BE2C (cell line): ENCODE data around the gene LRRTM2.

Experiments used
- DNase-seq: peaks from one replicate; pipeline ENCODE4 v3.0.0-alpha.2; 2020
- H3K27me3 ChIP-seq: fragments of 250-450 bp; sonication (Bioruptor Pico); 2 replicates; pipeline ENCODE4 v1.5.1; 2020; ENCODE audit warnings: mild to moderate bottlenecking
- H3K36me3 ChIP-seq: fragments of 250-450 bp; sonication (Bioruptor Pico); 2 replicates; pipeline ENCODE4 v1.5.1; 2020; ENCODE audit warnings: mild to moderate bottlenecking
- H3K4me1 ChIP-seq: fragments of 250-450 bp; sonication (Bioruptor Pico); 2 replicates; pipeline ENCODE4 v1.5.1; 2020
- H3K4me3 ChIP-seq: 2 replicates; pipeline ENCODE4 v1.5.1; 2011; ENCODE audit warnings: low read depth, low read length
- H3K9me3 ChIP-seq: fragments of 250-450 bp; sonication (Bioruptor Pico); 2 replicates; pipeline ENCODE4 v1.5.1; 2020
- TF ChIP-seq, protein P1 (sequence below): IDR thresholded peaks from 2 replicates; pipeline ENCODE4 v1.5.1; 2012; ENCODE audit warnings: mild to moderate bottlenecking, low read depth, low read length

LRRTM2 gene

DNA sequence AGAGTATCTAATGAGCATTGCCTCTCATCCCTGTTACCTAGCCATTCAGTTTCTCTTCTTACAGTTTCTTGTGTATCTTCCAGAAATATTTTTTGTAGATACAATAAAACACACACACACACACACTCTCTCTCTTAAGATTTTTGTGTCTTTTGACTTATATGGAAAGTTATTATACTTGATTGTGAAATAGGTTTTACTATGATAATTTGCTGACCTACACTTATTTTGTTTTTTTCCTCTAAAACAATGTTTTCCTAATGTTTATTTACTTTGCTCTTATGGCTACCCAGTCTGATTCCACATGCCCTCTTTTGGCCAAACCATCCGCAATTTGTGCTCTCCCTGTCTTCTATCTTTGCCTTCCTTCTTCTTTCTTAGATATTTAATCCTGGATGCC lies 25.3 kb downstream of the LRRTM2 start:
- TF ChIP-seq, protein P1, sequence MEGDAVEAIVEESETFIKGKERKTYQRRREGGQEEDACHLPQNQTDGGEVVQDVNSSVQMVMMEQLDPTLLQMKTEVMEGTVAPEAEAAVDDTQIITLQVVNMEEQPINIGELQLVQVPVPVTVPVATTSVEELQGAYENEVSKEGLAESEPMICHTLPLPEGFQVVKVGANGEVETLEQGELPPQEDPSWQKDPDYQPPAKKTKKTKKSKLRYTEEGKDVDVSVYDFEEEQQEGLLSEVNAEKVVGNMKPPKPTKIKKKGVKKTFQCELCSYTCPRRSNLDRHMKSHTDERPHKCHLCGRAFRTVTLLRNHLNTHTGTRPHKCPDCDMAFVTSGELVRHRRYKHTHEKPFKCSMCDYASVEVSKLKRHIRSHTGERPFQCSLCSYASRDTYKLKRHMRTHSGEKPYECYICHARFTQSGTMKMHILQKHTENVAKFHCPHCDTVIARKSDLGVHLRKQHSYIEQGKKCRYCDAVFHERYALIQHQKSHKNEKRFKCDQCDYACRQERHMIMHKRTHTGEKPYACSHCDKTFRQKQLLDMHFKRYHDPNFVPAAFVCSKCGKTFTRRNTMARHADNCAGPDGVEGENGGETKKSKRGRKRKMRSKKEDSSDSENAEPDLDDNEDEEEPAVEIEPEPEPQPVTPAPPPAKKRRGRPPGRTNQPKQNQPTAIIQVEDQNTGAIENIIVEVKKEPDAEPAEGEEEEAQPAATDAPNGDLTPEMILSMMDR = no peak
- no peaks in the 10 kb centered on the region; the same call in 1 of the 2 replicates for H3K9me3 ChIP-seq
- H3K4me1 ChIP-seq = peaks cover 13% of the 10 kb centered on the region
- no peaks in the 10 kb centered on the region; the same call in 1 of the 2 replicates for H3K36me3 ChIP-seq
- H3K4me3 ChIP-seq = no peak overlapping the region
- H3K27me3 ChIP-seq = no peaks in the 10 kb centered on the region
- no peak for DNase-seq

DNA sequence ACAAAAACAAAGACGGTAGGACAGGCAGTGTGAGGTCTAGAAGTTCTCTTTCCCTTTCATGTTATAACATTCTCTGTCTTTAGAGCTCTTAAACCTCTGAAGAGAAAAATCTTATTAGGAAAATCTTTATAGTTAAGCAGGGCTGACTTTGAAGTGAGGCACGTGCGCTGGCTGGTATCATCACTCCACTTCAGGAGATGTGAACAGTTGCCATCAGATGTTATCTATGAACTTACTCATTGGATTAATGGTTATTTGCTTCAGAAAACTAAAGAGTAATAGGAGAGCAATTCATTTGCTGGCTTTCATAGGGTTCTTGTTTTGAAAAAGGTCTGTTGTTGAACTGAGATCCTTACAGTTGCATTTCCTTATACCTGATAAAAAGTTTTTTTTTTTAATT lies 25.7 kb downstream of the LRRTM2 start:
- Histone ChIP-seq H3K4me1 (peaks cover 13% of the 10 kb centered on the region), H3K4me3 (no peak overlapping the region), H3K27me3 (no peaks in the 10 kb centered on the region), H3K36me3 (no peaks in the 10 kb centered on the region; the same call in 1 of the 2 replicates), H3K9me3 (no peaks in the 10 kb centered on the region; the same call in 1 of the 2 replicates)
- DNase-seq = no peak
- TF ChIP-seq, protein P1 = no peak

DNA sequence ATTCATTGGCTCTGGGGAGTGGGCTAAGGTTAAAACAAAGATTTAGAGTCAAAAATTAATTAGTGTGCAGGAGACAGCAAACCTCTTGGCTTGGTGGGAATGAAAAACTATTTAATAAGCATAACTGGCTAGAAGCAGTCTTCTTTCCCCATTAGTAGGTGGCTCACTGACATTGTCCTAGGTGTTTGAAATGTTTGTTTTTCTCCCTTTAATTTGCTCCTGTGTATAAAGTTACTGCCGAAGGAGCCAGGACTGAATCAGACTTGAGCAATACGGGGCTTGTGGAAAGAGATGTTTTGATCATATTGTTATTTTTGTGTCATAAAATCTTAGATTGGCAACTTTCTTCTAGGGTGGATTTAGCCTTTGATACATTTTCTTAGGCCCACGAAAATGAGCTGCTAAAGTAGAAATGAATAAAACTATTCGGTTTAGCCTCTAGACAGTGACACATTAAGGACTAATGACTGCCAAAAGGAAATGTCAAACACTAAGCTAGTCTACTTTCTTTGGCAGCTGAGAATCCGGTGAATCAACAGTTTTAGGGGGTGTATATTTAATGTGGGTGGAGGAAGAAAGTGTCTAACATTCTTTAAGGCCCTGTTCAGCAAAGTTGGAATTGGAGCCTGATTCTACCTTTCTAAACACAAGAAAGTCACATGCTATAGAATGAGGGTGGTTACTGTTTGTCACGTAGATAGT lies 30.2 kb downstream of the LRRTM2 start:
- Histone ChIP-seq H3K4me3 (no peak overlapping the region), H3K36me3 (no peaks in the 10 kb centered on the region; the same call in 1 of the 2 replicates), H3K9me3 (no peaks in the 10 kb centered on the region; the same call in 1 of the 2 replicates), H3K4me1 (peaks cover 13% of the 10 kb centered on the region), H3K27me3 (no peaks in the 10 kb centered on the region)
- TF ChIP-seq, protein P1 = no peak
- DNase-seq = no peak

DNA sequence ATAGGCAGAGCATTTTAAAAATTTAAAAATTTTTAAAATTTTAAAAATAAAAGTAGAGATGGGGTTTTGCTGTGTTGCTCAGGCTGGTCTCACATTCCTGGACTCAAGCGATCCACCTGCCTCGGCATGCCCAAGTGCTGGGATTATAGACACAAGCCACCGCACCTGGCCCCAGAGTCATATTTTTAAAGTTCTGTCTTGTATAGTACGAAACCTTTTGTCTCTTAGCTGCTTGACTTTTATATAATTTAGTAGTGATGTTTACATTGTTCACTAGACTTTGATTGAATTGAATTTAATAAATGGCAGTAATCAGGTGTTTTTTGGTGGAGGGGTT lies 31.0 kb downstream of the LRRTM2 start:
- TF ChIP-seq, protein P1 = no peak
- Histone ChIP-seq H3K9me3 (no peaks in the 10 kb centered on the region; the same call in 1 of the 2 replicates), H3K27me3 (no peaks in the 10 kb centered on the region), H3K36me3 (no peaks in the 10 kb centered on the region; the same call in 1 of the 2 replicates), H3K4me3 (no peak overlapping the region), H3K4me1 (peaks cover 15% of the 10 kb centered on the region)
- no peak for DNase-seq

DNA sequence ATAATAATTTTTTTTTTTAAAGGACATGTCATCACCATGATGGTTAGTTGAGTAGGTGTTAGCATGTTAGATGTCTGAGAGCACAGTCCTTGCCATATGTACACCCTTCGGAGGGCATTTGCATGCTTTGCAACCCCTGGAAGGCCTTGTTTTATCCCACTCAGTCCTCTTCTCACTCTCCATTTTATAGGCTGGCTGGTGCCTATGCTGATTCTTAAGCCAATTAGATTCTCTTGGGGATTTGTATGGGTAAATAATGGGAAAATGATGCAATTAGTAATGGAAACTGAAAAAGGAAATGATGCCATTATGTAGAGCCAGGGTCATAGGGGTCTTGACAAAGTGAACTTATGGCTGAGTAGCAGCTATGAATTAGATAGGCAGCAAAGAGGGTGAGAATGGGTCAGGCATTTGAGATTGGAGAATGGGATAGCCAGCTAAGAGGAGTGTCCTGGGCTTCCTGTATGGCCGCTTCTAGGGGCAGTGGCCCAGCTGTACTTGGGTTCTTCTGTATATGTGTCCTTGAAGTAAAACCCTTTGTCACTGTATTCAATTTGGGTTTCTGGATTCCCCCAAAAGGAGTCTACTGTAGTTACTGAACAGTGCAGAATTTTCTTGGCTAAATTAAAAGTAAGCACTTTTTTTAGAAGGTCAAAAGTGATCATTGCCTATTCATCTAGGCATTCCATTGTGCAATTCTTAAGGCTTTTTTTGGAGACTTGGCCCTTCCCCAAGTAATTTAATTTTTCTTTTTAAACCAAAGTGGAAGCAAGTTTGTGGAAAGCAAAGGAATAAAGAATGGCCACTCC lies 31.6 kb downstream of the LRRTM2 start:
- Histone ChIP-seq H3K9me3 (no peaks in the 10 kb centered on the region; the same call in 1 of the 2 replicates), H3K27me3 (no peaks in the 10 kb centered on the region), H3K4me3 (no peak overlapping the region), H3K36me3 (no peaks in the 10 kb centered on the region; the same call in 1 of the 2 replicates), H3K4me1 (peaks cover 15% of the 10 kb centered on the region)
- TF ChIP-seq, protein P1 = no peak
- no peak for DNase-seq
